AG04450 (cell line): Measurements from ENCODE around the gene LRRC10. TPM values are rescaled to one million over a fixed set of nuclear protein-coding genes. Genes with fewer than 3 reads are reported as not detected.

Experiments
- CTCF ChIA-PET: fragments of 300-600, 350-600 bp; formaldehyde crosslinking; extraction: SDS; loops from one replicate; lab custom pipeline; 2022; ENCODE audit warnings: antibody characterized with exemption, inconsistent platforms; lab: Charles Lee
- POLR2A ChIA-PET: fragments of 350-600 bp; formaldehyde crosslinking; extraction: SDS; loops from one replicate; lab custom pipeline; 2021; ENCODE audit warnings: antibody characterized with exemption, inconsistent platforms; lab: Yijun Ruan, JAX
- DNase-seq: peaks from one replicate; pipeline ENCODE4 v3.0.0-alpha.2; 2011; ENCODE audit warnings: low read depth, low spot score
- H3K27ac ChIP-seq: one replicate; pipeline ENCODE4 v1.5.1; 2012; ENCODE audit warnings: low read depth, low read length, control low read depth
- H3K27me3 ChIP-seq: one replicate; pipeline ENCODE4 v1.6.0; 2012; ENCODE audit warnings: low read length; ENCODE audit not compliant: control insufficient read depth, insufficient read depth
- H3K4me3 ChIP-seq: 2 replicates; pipeline ENCODE4 v1.5.1; 2011; ENCODE audit warnings: mild to moderate bottlenecking, low read depth, low read length, control low read depth
- H3K9me3 ChIP-seq: 2 replicates; pipeline ENCODE4 v1.5.1; 2012; ENCODE audit warnings: low read length; ENCODE audit not compliant: control insufficient read depth, insufficient read depth
- CTCF ChIP-seq: IDR thresholded peaks from 2 replicates; pipeline ENCODE4 v1.5.1; 2011; ENCODE audit warnings: low read depth, low read length, control low read depth, inconsistent platforms
- polyA plus RNA-seq: library from polyadenylated mRNA; depleted of rRNA; stranded (reverse); fragments of >200 nt; gene quantifications from 2 replicates; pipeline ENCODE4 v1.2.3, GENCODE V29; 2011

Gene LRRC10
- polyA plus RNA-seq, 1 experiment = not detected

- no peak for DNase-seq
- ChIA-PET POLR2A (no interaction called here), CTCF (no interaction called here)
- TF ChIP-seq CTCF = no peak
- Histone ChIP-seq H3K9me3 (no peaks in the 10 kb centered on the region), H3K4me3 (no peak overlapping the region), H3K27ac (no peak overlapping the region), H3K27me3 (no peaks in the 10 kb centered on the region)
Measured at GRCh38 chr12:69602954-69603353, 7.8 kb downstream of the LRRC10 start.

GRCh38 chr12:69601962-69602685, 8.6 kb downstream of the LRRC10 start:
- Histone ChIP-seq H3K27me3 (no peaks in the 10 kb centered on the region), H3K4me3 (no peak overlapping the region), H3K27ac (no peak overlapping the region), H3K9me3 (no peaks in the 10 kb centered on the region)
- ChIA-PET CTCF (interaction anchor here (1.1 to 1.2 kb wide), 2 partner anchors 38 to 245 kb away, joined by 3 to 4 read pairs; no protein-coding TSS in a partner anchor), POLR2A (interaction anchor here (0.6 to 0.8 kb wide), 2 partner anchors 17 to 23 kb away, joined by 3 to 6 read pairs; no protein-coding TSS in a partner anchor)
- no peak for DNase-seq
- TF ChIP-seq CTCF = no peak

DNA sequence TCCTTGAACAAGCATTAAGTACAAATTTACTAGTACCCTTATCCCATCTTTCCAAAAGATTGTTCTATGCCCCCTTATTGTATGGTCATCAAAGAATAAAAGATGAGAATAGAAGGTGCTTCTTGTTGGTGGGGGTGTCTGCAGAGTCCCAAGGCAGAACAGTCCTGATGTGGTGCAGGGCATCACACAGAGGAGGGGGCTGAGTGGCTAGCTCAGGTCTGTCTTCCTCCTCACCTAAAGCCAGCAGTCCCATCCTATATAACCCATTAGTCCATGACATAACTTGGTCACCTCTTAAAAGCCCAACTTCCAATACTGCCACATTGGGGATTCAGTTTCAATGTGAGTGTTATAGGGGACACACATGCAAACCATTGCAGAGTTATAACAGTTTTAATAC, 9.9 kb downstream of the LRRC10 start:
- no peak overlapping the region for H3K27ac ChIP-seq
- H3K27me3 ChIP-seq = no peaks in the 10 kb centered on the region
- H3K4me3 ChIP-seq = no peak overlapping the region
- ChIA-PET CTCF (interaction anchor here (1.1 to 1.2 kb wide), 2 partner anchors 39 to 243 kb away, joined by 3 to 4 read pairs; no protein-coding TSS in a partner anchor), POLR2A (no interaction called here)
- H3K9me3 ChIP-seq = no peaks in the 10 kb centered on the region
- DNase-seq = no peak
- no peak for TF ChIP-seq CTCF

DNA sequence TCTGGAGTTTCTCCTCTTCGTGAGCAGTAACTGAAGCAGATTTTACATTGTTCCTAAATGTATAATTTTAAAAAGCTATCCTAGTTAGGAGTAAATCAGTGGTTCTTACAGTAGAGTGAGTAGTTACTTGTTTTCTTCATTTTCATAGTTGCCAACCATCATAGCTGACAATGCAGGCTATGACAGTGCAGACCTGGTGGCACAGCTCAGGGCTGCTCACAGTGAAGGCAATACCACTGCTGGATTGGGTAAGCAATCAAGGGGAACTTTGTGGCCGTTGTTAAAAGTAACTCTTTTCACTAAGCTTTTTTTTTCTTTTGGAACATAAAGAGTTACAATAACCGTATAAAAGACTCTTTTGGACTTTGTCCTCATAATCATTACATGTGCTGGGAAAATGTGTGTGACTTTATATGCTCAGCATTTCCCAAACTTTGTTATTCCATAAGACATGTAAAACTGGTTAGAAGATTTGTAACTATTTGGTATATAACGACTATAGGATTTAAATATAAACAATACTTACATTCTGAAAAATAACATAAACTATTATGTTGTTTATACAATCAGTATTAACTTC, 12.4 kb downstream of the LRRC10 start:
- CTCF ChIA-PET = interaction anchor here (0.5 to 1.1 kb wide), 3 partner anchors 9 to 256 kb away, joined by 3 read pairs; no protein-coding TSS in a partner anchor
- POLR2A ChIA-PET = no interaction called here
- TF ChIP-seq CTCF = no peak
- no peak overlapping the region for H3K4me3 ChIP-seq
- no peaks in the 10 kb centered on the region for H3K27me3 ChIP-seq
- H3K9me3 ChIP-seq = no peaks in the 10 kb centered on the region
- DNase-seq = no peak
- H3K27ac ChIP-seq = no peak overlapping the region

GRCh38 chr12:69595689-69596088, 15.0 kb downstream of the LRRC10 start:
- no peaks in the 10 kb centered on the region for H3K9me3 ChIP-seq
- no peak overlapping the region for H3K4me3 ChIP-seq
- POLR2A ChIA-PET = no interaction called here
- CTCF ChIA-PET = interaction anchor here (0.7 to 1.8 kb wide), 4 partner anchors 43 to 715 kb away, joined by 3 to 13 read pairs (median 4); no protein-coding TSS in a partner anchor
- no peak for DNase-seq
- H3K27ac ChIP-seq = no peak overlapping the region
- TF ChIP-seq CTCF = no peak
- H3K27me3 ChIP-seq = no peaks in the 10 kb centered on the region
